T-cell (primary cell): ENCODE data around the gene CKAP5. TPM values are rescaled to one million over a fixed set of nuclear protein-coding genes. Genes with fewer than 3 reads are reported as not detected.
A peak's percentile ranks its signal among the peaks of the same experiment; 100 is the strongest.

ENCODE experiments used
- ATAC-seq, 4 experiments: fragments of 200-7000 bp in 3 of 4; fragments of 150-1000 bp in 1 of 4; cut with Tn5 transposase; replicated peaks in 1 of 4; 1 replicate in 3 of 4; 2 replicates in 1 of 4; pipeline ENCODE4 v1.10.0; 2021; ENCODE audit warnings: moderate library complexity in 3 of 4, mild to moderate bottlenecking in 2 of 4, moderate number of reproducible peaks in 1 of 4
- CTCF ChIA-PET, 2 donors: fragments of 300-600 bp; sonication (Branson Sonifier 250); formaldehyde crosslinking; loops; one replicate each; lab custom pipeline; 2022; ENCODE audit warnings: antibody characterized with exemption in 2 of 2; lab: Charles Lee
- POLR2A ChIA-PET, 2 donors: fragments of 300-600 bp; sonication (Branson Sonifier 250); formaldehyde crosslinking; loops; one replicate each; lab custom pipeline; 2022; ENCODE audit warnings: antibody characterized with exemption in 2 of 2; lab: Charles Lee
- DNase-seq, 35 experiments: peaks; one replicate each; pipeline versions ENCODE4 v3.0.0 to v3.0.0-alpha.2; 2013 to 2023
- H3K27ac ChIP-seq: one replicate; pipeline ENCODE4 v1.5.1; 2013; ENCODE audit warnings: low read length
- H3K27me3 ChIP-seq, 2 experiments: replicated peaks in 1 of 2; 1 replicate in 1 of 2; 2 replicates in 1 of 2; pipeline versions ENCODE4 v1.6.1 to v1.7.0; 2013; ENCODE audit warnings: low read length in 1 of 2, mixed read lengths in 1 of 2; ENCODE audit not compliant: control insufficient read depth in 2 of 2, insufficient read depth in 2 of 2; ENCODE audit errors: extremely low read depth in 1 of 2
- H3K36me3 ChIP-seq, 2 donors: 1 replicate in 1 of 2; 2 replicates in 1 of 2; pipeline versions ENCODE4 v1.6.1 to v1.7.0; 2013; ENCODE audit warnings: low read length in 1 of 2; ENCODE audit not compliant: control insufficient read depth in 2 of 2, insufficient read depth in 1 of 2; ENCODE audit errors: extremely low read depth in 1 of 2
- H3K4me1 ChIP-seq, 2 experiments: 1 replicate in 1 of 2; 2 replicates in 1 of 2; pipeline versions ENCODE4 v1.6.1 to v1.7.0; 2013; ENCODE audit warnings: low read length in 2 of 2, mixed read lengths in 1 of 2; ENCODE audit not compliant: insufficient read depth in 2 of 2, control insufficient read depth in 1 of 2; ENCODE audit errors: extremely low read depth in 1 of 2
- H3K4me3 ChIP-seq, 2 donors: 1 replicate in 1 of 2; 2 replicates in 1 of 2; pipeline versions ENCODE4 v1.5.1 to v1.7.0; 2013; ENCODE audit warnings: mild to moderate bottlenecking in 2 of 2, low read length in 1 of 2, moderate library complexity in 1 of 2; ENCODE audit not compliant: control insufficient read depth in 1 of 2; ENCODE audit errors: extremely low read depth in 1 of 2
- H3K9me3 ChIP-seq: 2 replicates; pipeline ENCODE4 v1.7.0; 2013
- H3K27ac Mint-ChIP-seq, 2 donors: one replicate each; pipeline ENCODE4 v1.8.0; 2020 to 2021; ENCODE audit warnings: mild to moderate bottlenecking in 2 of 2, mixed read lengths in 2 of 2
- H3K27me3 Mint-ChIP-seq, 2 donors: one replicate each; pipeline ENCODE4 v1.8.0; 2021 to 2022; ENCODE audit warnings: mixed read lengths in 2 of 2
- H3K36me3 Mint-ChIP-seq: one replicate; pipeline ENCODE4 v1.8.0; 2021; ENCODE audit warnings: mixed read lengths
- H3K4me1 Mint-ChIP-seq, 3 donors: one replicate each; pipeline ENCODE4 v1.8.0; 2020 to 2022; ENCODE audit warnings: mixed read lengths in 3 of 3, mild to moderate bottlenecking in 1 of 3
- H3K4me3 Mint-ChIP-seq, 3 donors: one replicate each; pipeline ENCODE4 v1.8.0; 2020 to 2022; ENCODE audit warnings: mild to moderate bottlenecking in 3 of 3, mixed read lengths in 3 of 3, moderate library complexity in 3 of 3
- H3K9me3 Mint-ChIP-seq, 3 donors: one replicate each; pipeline ENCODE4 v1.8.0; 2020 to 2022; ENCODE audit warnings: mixed read lengths in 3 of 3
- WGBS: methylation state at CpG from one replicate; pipeline ENCODE4 v1.1.5; 2013; ENCODE audit warnings: missing lambda C conversion rate; ENCODE audit not compliant: insufficient coverage; 5-methylcytosine and 5-hydroxymethylcytosine counted together
- total RNA-seq, 35 experiments: library from RNA in 6 of 35; stranded (reverse) in 6 of 35; fragments of 120-200 nt in 1 of 35; gene quantifications; one replicate each; pipeline versions ENCODE4 v1.2.1 to v1.2.4 and lab custom pipeline; 2013 to 2026

The CKAP5 gene
- total RNA-seq, 5 donors from 2014 or later (not counting 1 experiment from before 2014, with no cell fraction given), result 34.8 to 44.6 (median 38.0) TPM

DNA sequence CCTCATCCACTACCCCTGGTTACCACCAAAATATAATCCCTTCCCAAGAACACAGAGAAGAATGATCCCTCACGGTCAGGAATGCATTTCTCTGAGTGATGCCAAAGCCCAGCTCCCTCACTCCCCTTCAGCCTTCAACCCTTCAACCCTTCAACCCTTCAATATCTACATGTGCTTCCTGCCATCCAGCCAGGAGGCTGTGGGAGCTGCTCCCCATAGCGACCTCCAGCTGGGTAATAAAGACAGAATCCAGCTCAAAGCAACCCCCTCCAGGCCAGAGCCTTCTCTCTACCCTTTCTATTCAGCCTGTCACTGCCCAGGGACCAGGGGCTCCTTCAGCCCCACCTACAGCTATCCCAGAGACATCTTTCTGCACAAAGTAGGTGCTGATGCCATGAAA, 148.4 kb downstream of the CKAP5 start:
- Histone ChIP-seq H3K4me3 (no peak overlapping the region), H3K36me3 (peaks cover 33 to 48% of the 10 kb centered on the region in 2 donors), H3K9me3 (no peaks in the 10 kb centered on the region), H3K27ac (no peak overlapping the region), H3K4me1 (peaks cover 24 to 74% of the 10 kb centered on the region in 2 experiments), H3K27me3 (no peaks in the 10 kb centered on the region)
- no peak for ATAC-seq
- WGBS, result 100% methylated on average over 1 of the region's 2 CpGs
- H3K9me3 Mint-ChIP-seq, result no peaks in the 10 kb centered on the region
- POLR2A ChIA-PET, result no interaction called here
- peak overlapping the region; percentile 68 to 71 for H3K27ac Mint-ChIP-seq
- peak overlapping the region; percentile 28 to 93 (median 39) for H3K4me3 Mint-ChIP-seq
- CTCF ChIA-PET, result interaction anchor here in 1 of 2 donors (0.6 kb wide), 1 partner anchor 45 kb away, joined by 4 read pairs; no protein-coding TSS in a partner anchor
- H3K4me1 Mint-ChIP-seq, result peaks cover 39 to 62% (median 56%) of the 10 kb centered on the region in 3 donors
- H3K27me3 Mint-ChIP-seq, result no peaks in the 10 kb centered on the region
- H3K36me3 Mint-ChIP-seq, result peaks cover 31% of the 10 kb centered on the region
- no peak for DNase-seq

DNA sequence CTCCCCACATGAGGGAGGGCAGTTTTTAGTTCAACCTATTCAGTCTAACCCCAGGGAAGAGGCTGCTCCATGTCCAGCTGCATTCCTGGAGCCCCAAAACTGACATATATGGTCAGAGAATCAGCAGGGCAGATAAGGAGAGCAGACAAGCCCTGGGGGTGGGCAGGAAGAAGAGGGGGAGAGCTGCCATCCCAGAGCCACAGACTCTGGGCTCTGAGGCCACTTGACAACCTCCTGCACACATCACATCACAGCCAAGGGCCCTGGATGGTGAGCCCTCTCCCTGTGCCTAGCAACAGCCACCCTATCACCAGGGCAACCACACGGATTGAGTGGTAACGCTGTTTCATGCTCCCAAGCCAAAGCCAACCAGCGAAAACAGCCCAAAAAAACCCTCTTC, 148.8 kb downstream of the CKAP5 start:
- Mint-ChIP-seq H3K4me1 (peaks cover 35 to 58% (median 52%) of the 10 kb centered on the region in 3 donors), H3K27me3 (no peaks in the 10 kb centered on the region), H3K9me3 (no peaks in the 10 kb centered on the region), H3K27ac (peak overlapping the region in 1 of 2 donors; percentile 68), H3K36me3 (peaks cover 27% of the 10 kb centered on the region), H3K4me3 (peak overlapping the region in 2 of 3 donors; percentile 28 to 93)
- ATAC-seq (no peak), DNase-seq (no peak)
- H3K27ac ChIP-seq, result no peak overlapping the region
- H3K4me3 ChIP-seq, result no peak overlapping the region
- H3K4me1 ChIP-seq, result peaks cover 21 to 71% of the 10 kb centered on the region in 2 experiments
- CTCF ChIA-PET, result no interaction called here
- no peaks in the 10 kb centered on the region for H3K9me3 ChIP-seq
- H3K36me3 ChIP-seq, result peaks cover 33 to 47% of the 10 kb centered on the region in 2 donors
- POLR2A ChIA-PET, result no interaction called here
- 91% methylated on average over 3 of the region's 3 CpGs for WGBS
- H3K27me3 ChIP-seq, result no peaks in the 10 kb centered on the region

DNA sequence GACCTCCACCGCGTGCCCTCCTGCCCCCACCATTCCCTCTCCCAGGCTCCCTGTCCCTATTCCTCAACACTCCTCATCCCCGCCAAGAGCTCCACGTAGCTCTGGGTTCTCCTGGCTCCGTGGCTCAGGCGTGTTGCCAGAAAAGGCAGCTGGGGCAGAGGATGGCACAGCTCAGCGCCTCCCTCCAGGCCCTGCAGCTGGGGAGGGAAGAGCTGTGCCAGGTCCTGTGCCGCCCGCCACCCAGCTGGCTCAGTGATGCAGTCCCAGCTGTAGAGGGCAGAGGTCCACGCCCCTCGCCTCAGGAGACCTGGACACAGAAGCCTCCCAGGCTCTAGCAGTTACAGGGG, 149.9 kb downstream of the CKAP5 start:
- Histone ChIP-seq H3K4me3 (no peak overlapping the region), H3K9me3 (no peaks in the 10 kb centered on the region), H3K27me3 (no peaks in the 10 kb centered on the region), H3K36me3 (peaks cover 37 to 51% of the 10 kb centered on the region in 2 donors), H3K27ac (no peak overlapping the region), H3K4me1 (peaks cover 15 to 61% of the 10 kb centered on the region in 2 experiments)
- no peak for ATAC-seq
- WGBS, result 100% methylated on average over 4 of the region's 11 CpGs
- no peaks in the 10 kb centered on the region for H3K9me3 Mint-ChIP-seq
- H3K36me3 Mint-ChIP-seq, result peaks cover 22% of the 10 kb centered on the region
- no peak for DNase-seq
- no peak overlapping the region for H3K27ac Mint-ChIP-seq
- ChIA-PET CTCF (no interaction called here), POLR2A (interaction anchor here in 1 of 2 donors (0.5 kb wide), 1 partner anchor 1042 kb away, joined by 3 read pairs; no protein-coding TSS in a partner anchor)
- H3K4me1 Mint-ChIP-seq, result peaks cover 26 to 49% (median 44%) of the 10 kb centered on the region in 3 donors
- no peak overlapping the region for H3K4me3 Mint-ChIP-seq
- no peaks in the 10 kb centered on the region for H3K27me3 Mint-ChIP-seq

DNA sequence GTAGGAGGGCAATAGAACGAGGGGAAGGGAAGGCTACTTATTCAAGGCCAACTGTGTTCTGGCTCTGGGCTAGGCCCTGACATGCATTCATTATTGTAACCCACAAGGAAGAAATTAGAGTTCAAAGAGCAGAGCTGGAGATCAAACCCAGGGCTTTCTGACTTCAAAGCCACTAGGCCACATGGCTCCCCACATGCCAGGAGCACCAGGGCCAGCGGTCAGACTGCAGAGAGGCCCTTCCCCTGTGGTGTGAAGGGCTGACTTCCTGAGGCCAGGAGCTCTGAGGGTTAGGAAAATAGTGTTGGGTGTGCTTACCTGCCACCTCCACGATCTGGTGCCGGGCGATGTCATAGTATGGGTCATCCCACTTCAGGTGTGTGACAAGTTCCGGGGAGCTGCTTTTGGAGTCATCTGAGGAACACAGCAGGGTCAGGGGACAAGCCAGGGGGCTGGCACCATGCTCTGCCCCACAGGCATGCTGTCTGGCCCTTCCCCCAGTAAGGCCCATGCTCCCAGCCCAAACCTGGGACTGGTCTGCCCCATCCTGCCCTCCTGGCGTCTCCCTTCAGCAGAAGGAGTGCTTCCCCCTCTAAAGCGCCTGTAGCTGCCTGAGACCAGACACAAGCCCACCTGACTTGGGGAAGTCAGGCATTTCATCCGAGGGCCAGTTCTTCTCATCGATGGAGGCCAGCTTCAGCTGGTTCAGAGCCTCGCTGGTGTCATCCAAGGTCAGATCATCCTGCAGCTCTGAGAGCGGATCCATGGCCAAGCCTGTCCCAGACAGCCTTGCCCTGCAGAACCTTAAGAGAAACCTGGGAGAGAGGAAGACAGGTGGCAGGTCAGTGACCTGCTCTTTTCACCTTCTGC, 150.5 kb downstream of the CKAP5 start:
- CTCF ChIA-PET, result no interaction called here
- no peak overlapping the region for H3K27ac ChIP-seq
- H3K36me3 Mint-ChIP-seq, result peaks cover 24% of the 10 kb centered on the region
- H3K4me3 ChIP-seq, result no peak overlapping the region
- H3K4me3 Mint-ChIP-seq, result peak overlapping the region in 1 of 3 donors; percentile 17
- peak overlapping the region in 1 of 2 donors; percentile 36 for H3K27ac Mint-ChIP-seq
- DNase-seq (no peak), ATAC-seq (no peak)
- H3K9me3 ChIP-seq, result no peaks in the 10 kb centered on the region
- H3K36me3 ChIP-seq, result peaks cover 37 to 57% of the 10 kb centered on the region in 2 donors
- peaks cover 15 to 59% of the 10 kb centered on the region in 2 experiments for H3K4me1 ChIP-seq
- H3K27me3 ChIP-seq, result no peaks in the 10 kb centered on the region
- no peaks in the 10 kb centered on the region for H3K27me3 Mint-ChIP-seq
- H3K9me3 Mint-ChIP-seq, result no peaks in the 10 kb centered on the region
- WGBS, result 97% methylated on average over 10 of the region's 12 CpGs
- POLR2A ChIA-PET, result interaction anchor here in 1 of 2 donors (0.5 kb wide), 1 partner anchor 1043 kb away, joined by 3 read pairs; no protein-coding TSS in a partner anchor
- H3K4me1 Mint-ChIP-seq, result peaks cover 22 to 46% (median 42%) of the 10 kb centered on the region in 3 donors

DNA sequence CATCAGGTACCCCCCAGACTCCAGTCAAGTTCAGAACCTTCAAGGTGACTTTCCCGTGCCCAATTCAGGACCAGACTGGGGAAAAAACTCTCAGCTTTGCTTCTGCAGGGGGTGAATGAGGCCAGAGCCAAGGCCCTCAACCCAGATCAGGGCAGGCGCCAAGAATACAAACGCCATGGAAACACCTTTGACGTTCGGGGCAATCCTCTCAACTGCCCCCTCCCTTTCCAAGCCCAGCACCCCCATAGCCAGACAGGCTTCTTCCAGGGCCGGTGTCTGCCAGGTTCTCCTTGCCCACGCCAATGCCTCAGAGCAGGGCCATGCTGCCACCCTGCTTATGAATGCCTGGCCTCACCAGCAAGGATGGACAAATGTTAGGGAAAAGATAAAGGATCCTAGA, 151.5 kb downstream of the CKAP5 start:
- peaks cover 24 to 39% (median 39%) of the 10 kb centered on the region in 3 donors for H3K4me1 Mint-ChIP-seq
- H3K27ac ChIP-seq, result no peak overlapping the region
- H3K9me3 Mint-ChIP-seq, result no peaks in the 10 kb centered on the region
- no peaks in the 10 kb centered on the region for H3K27me3 ChIP-seq
- no peaks in the 10 kb centered on the region for H3K9me3 ChIP-seq
- H3K4me3 Mint-ChIP-seq, result no peak overlapping the region
- ATAC-seq (no peak), DNase-seq (no peak)
- POLR2A ChIA-PET, result interaction anchor here in 1 of 2 donors (0.7 kb wide), 1 partner anchor 57 kb away, joined by 10 read pairs; no protein-coding TSS in a partner anchor
- H3K36me3 ChIP-seq, result peaks cover 37 to 64% of the 10 kb centered on the region in 2 donors
- CTCF ChIA-PET, result no interaction called here
- H3K4me1 ChIP-seq, result peaks cover 14 to 56% of the 10 kb centered on the region in 2 experiments
- peaks cover 26% of the 10 kb centered on the region for H3K36me3 Mint-ChIP-seq
- no peak overlapping the region for H3K27ac Mint-ChIP-seq
- no peaks in the 10 kb centered on the region for H3K27me3 Mint-ChIP-seq
- H3K4me3 ChIP-seq, result no peak overlapping the region
- WGBS, result 95% methylated on average over 4 of the region's 7 CpGs

DNA sequence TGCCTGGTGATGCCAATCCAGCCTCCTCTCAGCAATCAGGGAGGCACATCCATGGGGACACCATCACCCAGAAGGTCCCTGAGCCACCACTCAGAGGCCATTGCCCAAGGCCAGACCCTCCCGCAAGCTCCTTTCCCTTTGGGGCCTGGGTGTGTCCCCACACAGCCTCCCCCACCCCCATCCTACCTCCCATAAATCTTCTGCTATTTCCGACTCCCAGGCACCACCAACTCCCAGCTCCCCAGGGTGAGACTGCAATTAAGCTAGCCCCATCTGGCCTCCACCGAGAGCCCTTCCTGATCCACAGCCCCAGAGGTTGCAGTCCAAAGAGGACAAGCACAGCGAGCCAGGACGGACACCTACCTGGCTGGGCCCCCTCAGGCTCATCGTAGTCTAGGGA, 152.0 kb downstream of the CKAP5 start:
- H3K27me3 Mint-ChIP-seq, result no peaks in the 10 kb centered on the region
- Histone ChIP-seq H3K9me3 (no peaks in the 10 kb centered on the region), H3K36me3 (peaks cover 37 to 66% of the 10 kb centered on the region in 2 donors), H3K4me3 (no peak overlapping the region), H3K4me1 (peaks cover 12 to 51% of the 10 kb centered on the region in 2 experiments), H3K27ac (no peak overlapping the region), H3K27me3 (no peaks in the 10 kb centered on the region)
- ChIA-PET CTCF (no interaction called here), POLR2A (interaction anchor here in 1 of 2 donors (0.6 to 0.7 kb wide), 2 partner anchors 58 to 66 kb away, joined by 4 to 10 read pairs; no protein-coding TSS in a partner anchor)
- no peak for ATAC-seq
- H3K36me3 Mint-ChIP-seq, result peaks cover 28% of the 10 kb centered on the region
- peak overlapping the region in 1 of 2 donors; percentile 28 for H3K27ac Mint-ChIP-seq
- DNase-seq, result no peak
- H3K9me3 Mint-ChIP-seq, result no peaks in the 10 kb centered on the region
- H3K4me3 Mint-ChIP-seq, result no peak overlapping the region
- H3K4me1 Mint-ChIP-seq, result peaks cover 21 to 38% (median 36%) of the 10 kb centered on the region in 3 donors
- WGBS, result 93% methylated on average over 5 of the region's 6 CpGs
